ENCODE data around the gene SH3BP5.

SH3BP5 gene

GRCh38 chr3:15347737-15348110, 15.3 kb upstream of the SH3BP5 start:
- Histone ChIP-seq H3K9me3 (ENCODE audit: control insufficient read depth in 2 of 2, low read length in 2 of 2) (peaks cover 0 to 3% of the 10 kb centered on the region in 2 donors), H3K4me1 (ENCODE audit: control insufficient read depth in 2 of 2, insufficient read depth in 2 of 2, low read length in 2 of 2) (no peaks in the 10 kb centered on the region), H3K9ac (ENCODE audit: low read depth in 1 of 2, low read length in 2 of 2) (no peak overlapping the region), H3K36me3 (ENCODE audit: control insufficient read depth in 2 of 2, insufficient read depth in 2 of 2, low read length in 2 of 2) (no peaks in the 10 kb centered on the region), H3K27ac (ENCODE audit: low read depth in 2 of 2, low read length in 2 of 2) (peak overlapping the region in 1 of 2 donors; percentile 19), H3K27me3 (ENCODE audit: control insufficient read depth in 2 of 2, insufficient read depth in 2 of 2, low read length in 2 of 2) (no peaks in the 10 kb centered on the region), H3K4me3 (ENCODE audit: low read length in 2 of 2) (no peak overlapping the region)

- H3K4me3 ChIP-seq (ENCODE audit: low read length in 2 of 2) = no peak overlapping the region
- no peaks in the 10 kb centered on the region for H3K4me1 ChIP-seq (ENCODE audit: control insufficient read depth in 2 of 2, insufficient read depth in 2 of 2, low read length in 2 of 2)
- no peak overlapping the region for H3K9ac ChIP-seq (ENCODE audit: low read depth in 1 of 2, low read length in 2 of 2)
- peak overlapping the region in 1 of 2 donors; percentile 19 for H3K27ac ChIP-seq (ENCODE audit: low read depth in 2 of 2, low read length in 2 of 2)
- no peaks in the 10 kb centered on the region for H3K36me3 ChIP-seq (ENCODE audit: control insufficient read depth in 2 of 2, insufficient read depth in 2 of 2, low read length in 2 of 2)
- no peaks in the 10 kb centered on the region for H3K27me3 ChIP-seq (ENCODE audit: control insufficient read depth in 2 of 2, insufficient read depth in 2 of 2, low read length in 2 of 2)
- peaks cover 0 to 3% of the 10 kb centered on the region in 2 donors for H3K9me3 ChIP-seq (ENCODE audit: control insufficient read depth in 2 of 2, low read length in 2 of 2)
These were observed 14.8 kb upstream of the SH3BP5 start for GRCh38 chr3:15347063-15347736.

GRCh38 chr3:15346516-15346915, 14.1 kb upstream of the SH3BP5 start:
- Histone ChIP-seq H3K27me3 (ENCODE audit: control insufficient read depth in 2 of 2, insufficient read depth in 2 of 2, low read length in 2 of 2) (no peaks in the 10 kb centered on the region), H3K36me3 (ENCODE audit: control insufficient read depth in 2 of 2, insufficient read depth in 2 of 2, low read length in 2 of 2) (no peaks in the 10 kb centered on the region), H3K27ac (ENCODE audit: low read depth in 2 of 2, low read length in 2 of 2) (peak overlapping the region in 1 of 2 donors; percentile 32)

GRCh38 chr3:15345608-15346137, 13.3 kb upstream of the SH3BP5 start:
- H3K36me3 ChIP-seq (ENCODE audit: control insufficient read depth in 2 of 2, insufficient read depth in 2 of 2, low read length in 2 of 2) = no peaks in the 10 kb centered on the region
- H3K27ac ChIP-seq (ENCODE audit: low read depth in 2 of 2, low read length in 2 of 2) = peak overlapping the region in 1 of 2 donors; percentile 23

More at GRCh38 chr3:15346516-15346915, 14.1 kb upstream of the SH3BP5 start:
- Histone ChIP-seq H3K4me1 (ENCODE audit: control insufficient read depth in 2 of 2, insufficient read depth in 2 of 2, low read length in 2 of 2) (no peaks in the 10 kb centered on the region), H3K9ac (ENCODE audit: low read depth in 1 of 2, low read length in 2 of 2) (no peak overlapping the region), H3K9me3 (ENCODE audit: control insufficient read depth in 2 of 2, low read length in 2 of 2) (peaks cover 0 to 2% of the 10 kb centered on the region in 2 donors), H3K4me3 (ENCODE audit: low read length in 2 of 2) (no peak overlapping the region)

GRCh38 chr3:15345066-15345607, 12.8 kb upstream of the SH3BP5 start:
- H3K36me3 ChIP-seq (ENCODE audit: control insufficient read depth in 2 of 2, insufficient read depth in 2 of 2, low read length in 2 of 2) = no peaks in the 10 kb centered on the region
- H3K27ac ChIP-seq (ENCODE audit: low read depth in 2 of 2, low read length in 2 of 2) = peak overlapping the region in 1 of 2 donors; percentile 23
- H3K27me3 ChIP-seq (ENCODE audit: control insufficient read depth in 2 of 2, insufficient read depth in 2 of 2, low read length in 2 of 2) = no peaks in the 10 kb centered on the region
- H3K4me1 ChIP-seq (ENCODE audit: control insufficient read depth in 2 of 2, insufficient read depth in 2 of 2, low read length in 2 of 2) = no peaks in the 10 kb centered on the region
- H3K9ac ChIP-seq (ENCODE audit: low read depth in 1 of 2, low read length in 2 of 2) = no peak overlapping the region
- no peak overlapping the region for H3K4me3 ChIP-seq (ENCODE audit: low read length in 2 of 2)
- no peaks in the 10 kb centered on the region for H3K9me3 ChIP-seq (ENCODE audit: control insufficient read depth in 2 of 2, low read length in 2 of 2)

More at GRCh38 chr3:15345608-15346137, 13.3 kb upstream of the SH3BP5 start:
- H3K4me1 ChIP-seq (ENCODE audit: control insufficient read depth in 2 of 2, insufficient read depth in 2 of 2, low read length in 2 of 2) = no peaks in the 10 kb centered on the region
- no peak overlapping the region for H3K4me3 ChIP-seq (ENCODE audit: low read length in 2 of 2)
- H3K27me3 ChIP-seq (ENCODE audit: control insufficient read depth in 2 of 2, insufficient read depth in 2 of 2, low read length in 2 of 2) = no peaks in the 10 kb centered on the region
- H3K9me3 ChIP-seq (ENCODE audit: control insufficient read depth in 2 of 2, low read length in 2 of 2) = no peaks in the 10 kb centered on the region
- no peak overlapping the region for H3K9ac ChIP-seq (ENCODE audit: low read depth in 1 of 2, low read length in 2 of 2)

- Histone ChIP-seq H3K9me3 (ENCODE audit: control insufficient read depth in 2 of 2, low read length in 2 of 2) (no peaks in the 10 kb centered on the region), H3K27ac (ENCODE audit: low read depth in 2 of 2, low read length in 2 of 2) (no peak overlapping the region), H3K4me3 (ENCODE audit: low read length in 2 of 2) (no peak overlapping the region), H3K36me3 (ENCODE audit: control insufficient read depth in 2 of 2, insufficient read depth in 2 of 2, low read length in 2 of 2) (no peaks in the 10 kb centered on the region), H3K9ac (ENCODE audit: low read depth in 1 of 2, low read length in 2 of 2) (no peak overlapping the region), H3K4me1 (ENCODE audit: control insufficient read depth in 2 of 2, insufficient read depth in 2 of 2, low read length in 2 of 2) (no peaks in the 10 kb centered on the region), H3K27me3 (ENCODE audit: control insufficient read depth in 2 of 2, insufficient read depth in 2 of 2, low read length in 2 of 2) (no peaks in the 10 kb centered on the region)
These were observed 10.6 kb upstream of the SH3BP5 start for GRCh38 chr3:15342945-15343344.

GRCh38 chr3:15342246-15342645, 9.9 kb upstream of the SH3BP5 start:
- no peaks in the 10 kb centered on the region for H3K9me3 ChIP-seq (ENCODE audit: control insufficient read depth in 2 of 2, low read length in 2 of 2)
- no peak overlapping the region for H3K9ac ChIP-seq (ENCODE audit: low read depth in 1 of 2, low read length in 2 of 2)
- no peaks in the 10 kb centered on the region for H3K27me3 ChIP-seq (ENCODE audit: control insufficient read depth in 2 of 2, insufficient read depth in 2 of 2, low read length in 2 of 2)
- H3K4me1 ChIP-seq (ENCODE audit: control insufficient read depth in 2 of 2, insufficient read depth in 2 of 2, low read length in 2 of 2) = no peaks in the 10 kb centered on the region
- no peak overlapping the region for H3K27ac ChIP-seq (ENCODE audit: low read depth in 2 of 2, low read length in 2 of 2)
- H3K4me3 ChIP-seq (ENCODE audit: low read length in 2 of 2) = no peak overlapping the region
- H3K36me3 ChIP-seq (ENCODE audit: control insufficient read depth in 2 of 2, insufficient read depth in 2 of 2, low read length in 2 of 2) = no peaks in the 10 kb centered on the region

GRCh38 chr3:15341030-15341726, 8.8 kb upstream of the SH3BP5 start:
- H3K27ac ChIP-seq (ENCODE audit: low read depth in 2 of 2, low read length in 2 of 2) = no peak overlapping the region
- H3K36me3 ChIP-seq (ENCODE audit: control insufficient read depth in 2 of 2, insufficient read depth in 2 of 2, low read length in 2 of 2) = no peaks in the 10 kb centered on the region
- H3K4me1 ChIP-seq (ENCODE audit: control insufficient read depth in 2 of 2, insufficient read depth in 2 of 2, low read length in 2 of 2) = no peaks in the 10 kb centered on the region
- H3K9ac ChIP-seq (ENCODE audit: low read depth in 1 of 2, low read length in 2 of 2) = no peak overlapping the region
- no peaks in the 10 kb centered on the region for H3K27me3 ChIP-seq (ENCODE audit: control insufficient read depth in 2 of 2, insufficient read depth in 2 of 2, low read length in 2 of 2)
- H3K9me3 ChIP-seq (ENCODE audit: control insufficient read depth in 2 of 2, low read length in 2 of 2) = no peaks in the 10 kb centered on the region
- H3K4me3 ChIP-seq (ENCODE audit: low read length in 2 of 2) = no peak overlapping the region

- Histone ChIP-seq H3K4me1 (ENCODE audit: control insufficient read depth in 2 of 2, insufficient read depth in 2 of 2, low read length in 2 of 2) (no peaks in the 10 kb centered on the region), H3K27me3 (ENCODE audit: control insufficient read depth in 2 of 2, insufficient read depth in 2 of 2, low read length in 2 of 2) (no peaks in the 10 kb centered on the region), H3K9ac (ENCODE audit: low read depth in 1 of 2, low read length in 2 of 2) (no peak overlapping the region), H3K4me3 (ENCODE audit: low read length in 2 of 2) (no peak overlapping the region), H3K9me3 (ENCODE audit: control insufficient read depth in 2 of 2, low read length in 2 of 2) (no peaks in the 10 kb centered on the region), H3K36me3 (ENCODE audit: control insufficient read depth in 2 of 2, insufficient read depth in 2 of 2, low read length in 2 of 2) (no peaks in the 10 kb centered on the region), H3K27ac (ENCODE audit: low read depth in 2 of 2, low read length in 2 of 2) (no peak overlapping the region)
These were observed 7.4 kb upstream of the SH3BP5 start for GRCh38 chr3:15339786-15340215.

GRCh38 chr3:15339001-15339400, 6.6 kb upstream of the SH3BP5 start:
- Histone ChIP-seq H3K4me1 (ENCODE audit: control insufficient read depth in 2 of 2, insufficient read depth in 2 of 2, low read length in 2 of 2) (no peaks in the 10 kb centered on the region), H3K4me3 (ENCODE audit: low read length in 2 of 2) (no peak overlapping the region), H3K36me3 (ENCODE audit: control insufficient read depth in 2 of 2, insufficient read depth in 2 of 2, low read length in 2 of 2) (no peaks in the 10 kb centered on the region), H3K27ac (ENCODE audit: low read depth in 2 of 2, low read length in 2 of 2) (no peak overlapping the region), H3K9ac (ENCODE audit: low read depth in 1 of 2, low read length in 2 of 2) (no peak overlapping the region), H3K9me3 (ENCODE audit: control insufficient read depth in 2 of 2, low read length in 2 of 2) (no peaks in the 10 kb centered on the region), H3K27me3 (ENCODE audit: control insufficient read depth in 2 of 2, insufficient read depth in 2 of 2, low read length in 2 of 2) (no peaks in the 10 kb centered on the region)

All from mucosa of rectum (tissue), 2 donors.